ENCODE measurements around the gene DDTL.

- TF ChIP-seq EZH2 (IDR thresholded peaks at IDR 0.05; ENCODE audit: borderline replicate concordance, insufficient read depth, low read depth, low read length, poor library complexity, severe bottlenecking) (no peak), CTCF (IDR thresholded peaks at IDR 0.05) (no peak)
Measured at GRCh38 chr22:24006207-24006913, 39.7 kb downstream of the DDTL start.
